ENCODE measurements around the gene CDH22.

The CDH22 gene

GRCh38 chr20:46233701-46234100, 74.6 kb downstream of the CDH22 start:
- no peak for DNase-seq

DNA sequence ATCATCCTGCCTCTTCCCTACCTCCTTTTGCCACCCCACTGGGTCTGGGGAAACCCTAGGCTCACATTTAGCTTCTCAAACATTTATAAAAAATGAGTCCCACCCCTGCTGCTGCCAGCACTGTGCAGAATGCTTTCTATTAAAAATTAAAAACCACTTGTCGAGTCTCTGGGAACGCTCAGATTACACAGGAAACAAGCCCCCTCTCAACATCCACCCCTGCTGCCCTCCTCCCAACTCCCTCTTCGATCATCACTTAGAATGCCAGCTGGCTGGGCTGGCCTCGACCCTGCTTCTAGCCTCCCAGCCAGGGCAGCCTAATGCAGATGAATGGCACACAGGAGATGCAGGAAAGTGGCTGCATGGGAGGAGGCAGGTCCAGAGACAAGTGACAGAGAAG, 75.8 kb downstream of the CDH22 start:
- peak; percentile 83 for DNase-seq

DNA sequence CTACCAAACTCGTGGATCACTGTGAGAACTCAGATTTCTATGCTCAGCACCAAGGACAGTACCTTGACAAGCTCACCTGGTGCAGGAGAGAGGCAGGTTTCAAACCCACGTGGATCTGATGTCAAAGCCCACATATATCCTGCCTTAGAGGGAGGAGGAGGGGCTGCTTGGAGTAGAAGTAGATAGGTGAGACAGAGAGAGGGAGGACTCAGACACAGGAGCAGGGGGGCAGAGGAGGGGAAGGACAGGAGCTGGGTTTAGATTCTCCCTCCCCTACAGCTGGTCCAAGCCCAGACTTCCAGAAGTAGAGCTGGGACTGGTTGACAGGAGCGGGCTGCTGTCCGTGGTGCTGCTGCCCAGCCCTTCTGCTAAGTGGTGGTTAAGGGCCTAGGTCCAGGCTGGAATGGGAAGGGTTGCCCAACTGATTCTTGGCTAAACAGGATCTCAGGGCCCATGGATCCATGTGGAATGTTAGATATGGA, 77.5 kb downstream of the CDH22 start:
- DNase-seq, result no peak

DNA sequence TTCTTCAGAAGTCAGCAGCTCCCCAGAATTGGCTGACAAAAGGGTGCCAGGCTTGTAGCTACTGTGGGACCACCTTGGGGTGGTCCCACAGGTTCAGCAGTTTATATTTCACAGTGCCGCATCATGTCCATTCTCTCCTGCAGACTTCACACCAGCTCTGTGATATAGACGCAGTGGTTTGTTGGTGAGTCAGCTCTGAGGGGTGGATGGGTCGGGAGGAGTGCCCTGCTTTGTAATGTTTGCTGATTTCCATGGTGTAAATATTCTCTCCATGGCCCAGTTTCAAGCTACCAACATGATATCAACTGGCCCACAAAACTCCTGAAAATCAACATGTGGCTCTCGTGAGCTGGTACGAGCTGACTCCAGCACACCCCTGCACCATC, 78.2 kb downstream of the CDH22 start:
- DNase-seq, result no peak

DNA sequence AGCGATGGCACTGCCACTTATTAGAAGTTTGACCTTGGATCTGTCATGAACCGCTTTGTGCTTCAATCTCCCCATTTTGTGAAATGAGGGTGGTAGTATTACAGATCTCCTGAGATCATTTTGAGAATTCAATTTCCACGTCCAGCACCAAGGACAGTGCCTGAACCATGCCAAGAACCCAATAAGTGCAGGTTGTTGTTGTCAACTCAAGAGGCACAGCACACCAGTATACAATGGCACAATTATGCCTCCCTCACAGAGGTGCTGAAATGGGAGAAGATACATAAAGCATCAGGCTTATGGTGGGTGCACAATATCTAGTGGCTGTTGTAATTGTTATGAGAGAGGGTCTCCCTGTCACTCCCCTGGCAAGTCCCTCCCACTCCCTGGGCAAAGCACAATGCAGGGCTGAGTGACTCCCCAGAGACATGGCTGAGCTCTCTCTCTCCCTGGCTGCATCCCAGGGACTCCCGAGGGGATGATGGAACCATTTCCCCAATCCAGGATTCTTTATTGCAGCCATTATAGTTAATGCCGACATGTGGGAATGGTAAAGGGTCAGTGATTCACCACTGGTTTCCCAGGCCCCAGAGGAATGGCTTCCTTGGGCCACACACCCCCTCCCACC, 78.7 kb downstream of the CDH22 start:
- peak; percentile 29 for DNase-seq

DNA sequence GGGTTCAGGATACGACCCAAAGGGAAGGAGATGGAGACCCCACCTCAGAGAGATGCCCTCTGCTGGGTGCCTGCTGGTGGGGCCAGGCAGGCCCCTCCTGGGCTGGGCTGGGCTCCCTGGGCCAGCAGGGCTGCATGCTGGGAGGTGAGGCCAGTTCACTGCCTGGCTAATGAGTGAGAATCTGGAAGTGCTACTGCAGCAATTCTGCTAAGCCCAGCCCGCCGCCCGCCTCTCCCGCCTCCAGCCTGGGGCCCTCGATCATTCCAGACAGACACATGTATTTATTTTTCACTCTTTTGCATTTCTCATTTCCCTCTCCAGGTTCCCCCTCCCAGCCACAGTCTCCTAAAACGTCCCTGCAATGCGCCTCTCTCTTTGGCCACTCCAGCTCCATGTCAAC, 79.6 kb downstream of the CDH22 start:
- DNase-seq, result no peak

DNA sequence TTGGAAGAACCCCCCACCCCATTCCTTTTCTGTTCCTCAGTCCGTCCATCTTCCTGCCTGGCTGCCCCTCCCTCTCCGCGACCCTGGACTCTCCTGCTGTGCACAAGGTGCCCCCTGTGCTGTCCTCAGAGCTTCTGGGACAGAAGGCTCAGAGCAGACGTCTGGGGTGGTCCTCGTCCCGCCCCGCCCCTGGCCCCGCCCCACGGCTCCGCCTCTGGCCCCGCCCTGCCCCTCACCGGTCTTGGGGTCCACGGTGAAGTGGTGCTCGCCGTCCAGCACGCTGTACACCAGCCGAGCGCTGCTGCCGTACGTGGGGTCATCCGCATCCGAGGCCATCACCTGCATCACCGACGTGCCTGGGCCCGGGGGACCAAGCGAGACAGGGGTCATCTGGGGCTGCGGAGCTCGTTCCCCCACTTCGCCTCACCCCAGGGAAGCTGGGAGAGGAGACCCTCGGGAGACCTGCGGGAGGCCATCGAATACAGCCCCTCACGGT, 81.0 kb downstream of the CDH22 start:
- DNase-seq, result no peak

DNA sequence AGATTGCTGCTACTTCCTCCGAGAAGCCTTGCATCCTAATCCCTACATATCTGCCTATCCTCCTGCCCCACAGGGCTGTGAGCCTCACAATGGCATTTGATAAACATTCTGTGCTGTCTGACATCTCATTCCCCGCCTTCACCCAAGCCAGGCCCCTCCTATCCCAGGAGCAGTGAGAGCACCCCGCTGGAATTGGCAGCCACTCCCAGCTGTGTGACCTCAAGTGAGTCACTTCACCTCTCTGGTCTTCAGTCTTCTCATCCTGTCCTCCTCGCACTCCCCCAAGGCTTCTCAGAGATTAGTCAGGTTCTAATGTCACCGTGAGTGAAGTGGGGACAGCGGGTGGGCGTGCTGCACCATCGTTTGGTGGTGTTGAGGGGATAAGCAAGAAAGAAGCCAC, 81.7 kb downstream of the CDH22 start:
- DNase-seq, result no peak

DNA sequence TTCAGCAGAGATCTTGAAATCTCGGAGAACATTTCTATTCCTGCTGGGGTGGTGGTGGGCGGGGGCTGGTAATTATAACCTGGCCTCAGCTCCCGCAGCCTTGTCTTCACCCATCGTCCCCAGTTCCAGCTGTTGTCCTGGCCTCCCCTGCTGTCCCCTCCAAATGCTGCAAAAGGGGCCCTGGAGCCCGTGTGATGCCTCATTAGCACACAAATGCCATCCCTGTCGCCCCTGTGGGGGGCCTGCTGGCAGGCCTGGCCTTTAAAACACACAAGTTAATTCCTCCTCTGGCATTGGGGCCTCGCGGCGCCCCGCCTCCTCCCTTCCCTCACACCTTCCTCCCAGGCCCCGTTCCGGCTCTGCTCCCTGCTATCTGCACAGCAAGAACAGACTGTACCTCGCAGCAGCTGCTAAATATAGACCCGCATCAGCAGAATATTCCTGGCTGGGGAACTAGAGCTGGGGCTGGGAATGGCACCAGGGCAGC, 85.7 kb downstream of the CDH22 start:
- DNase-seq, result peak; percentile 71

- no peak for DNase-seq
Measured at GRCh38 chr20:46221256-46221833, 87.0 kb downstream of the CDH22 start.

- DNase-seq, result peak; percentile 100
Measured at GRCh38 chr20:46220455-46221207, 87.7 kb downstream of the CDH22 start.

- DNase-seq, result no peak
Measured at GRCh38 chr20:46219920-46220319, 88.4 kb downstream of the CDH22 start.

DNA sequence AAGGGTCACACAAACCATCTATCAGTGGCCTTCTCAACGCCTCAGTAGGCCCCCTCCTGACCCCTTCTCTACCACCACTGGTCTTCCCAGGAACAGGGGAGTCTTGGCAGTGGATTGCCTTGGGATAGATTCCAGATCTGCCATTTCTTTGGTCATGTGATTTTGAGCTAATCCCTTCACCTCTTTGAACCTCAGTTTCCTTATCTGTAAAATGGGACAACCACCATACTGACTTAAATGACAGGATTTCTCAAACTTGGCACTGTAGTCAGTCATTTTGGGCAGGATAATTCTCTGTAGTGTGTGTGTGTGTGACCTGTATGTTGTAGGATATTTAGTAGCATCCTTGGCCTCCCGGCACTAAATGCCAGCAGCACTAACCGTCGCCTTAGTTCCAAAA, 89.1 kb downstream of the CDH22 start:
- no peak for DNase-seq

DNA sequence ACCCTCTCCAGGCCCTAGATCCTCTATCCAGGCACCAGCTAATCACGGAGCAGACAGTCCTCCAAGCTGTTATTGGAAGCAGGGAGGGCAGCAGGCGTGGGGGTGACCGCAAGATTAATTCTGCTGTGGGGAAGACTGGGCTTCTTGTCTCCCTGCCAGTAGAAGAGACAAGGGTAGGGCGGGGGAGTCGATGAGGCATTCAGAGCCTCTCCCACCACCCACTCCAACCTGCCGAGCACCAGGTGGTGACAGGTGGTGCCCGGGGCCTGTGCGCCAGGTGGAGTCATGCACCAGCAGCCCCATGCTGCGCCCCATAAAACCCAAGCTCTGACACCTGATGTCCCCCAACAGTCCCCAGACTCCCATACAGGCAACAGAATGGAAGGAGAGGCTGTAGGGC, 89.6 kb downstream of the CDH22 start:
- peak; percentile 99 for DNase-seq

DNA sequence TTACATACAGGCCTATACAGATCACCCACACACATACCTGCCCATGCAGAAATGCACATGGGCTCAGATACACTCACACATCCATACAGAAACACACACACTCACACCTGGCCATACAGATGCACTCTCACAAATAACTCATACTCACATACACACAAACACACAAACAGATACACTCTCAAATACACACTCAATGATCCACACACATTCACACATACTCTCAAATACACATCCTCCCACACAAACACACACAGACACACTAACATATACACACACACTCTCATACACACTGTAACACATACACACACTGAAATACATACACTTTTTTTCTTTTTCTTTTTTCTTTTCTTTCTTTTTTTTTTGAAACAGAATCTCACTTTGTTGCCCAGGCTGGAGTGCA, 90.7 kb downstream of the CDH22 start:
- DNase-seq, result no peak

DNA sequence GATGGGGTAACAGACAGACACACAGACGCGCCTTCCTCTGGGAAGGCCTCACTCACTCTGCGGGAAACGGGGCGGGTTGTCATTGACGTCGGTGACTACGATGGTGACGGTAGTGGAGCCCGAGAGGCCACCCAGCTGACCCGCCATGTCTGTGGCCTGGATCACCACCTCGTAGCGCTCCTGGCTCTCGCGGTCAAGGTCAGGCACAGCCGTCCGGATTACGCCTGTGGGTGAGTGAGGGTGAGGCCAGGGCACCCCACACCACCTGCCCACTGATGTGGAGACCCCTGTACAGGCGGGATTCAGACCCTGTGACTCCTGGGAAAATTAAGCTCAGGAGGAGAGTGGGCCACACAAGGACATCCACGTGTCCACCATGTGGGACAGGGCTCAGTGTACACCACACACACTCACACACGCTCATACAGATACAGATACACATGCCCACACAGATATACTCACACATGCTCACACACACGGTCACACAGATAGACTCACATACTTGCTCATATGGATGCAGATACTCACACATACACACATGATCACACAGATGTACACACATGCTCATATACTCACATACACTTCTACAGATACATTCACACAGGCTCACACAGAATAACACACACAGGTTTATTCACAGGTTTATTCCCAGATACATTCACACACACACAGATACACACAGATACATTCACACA, 91.4 kb downstream of the CDH22 start:
- DNase-seq, result no peak

DNA sequence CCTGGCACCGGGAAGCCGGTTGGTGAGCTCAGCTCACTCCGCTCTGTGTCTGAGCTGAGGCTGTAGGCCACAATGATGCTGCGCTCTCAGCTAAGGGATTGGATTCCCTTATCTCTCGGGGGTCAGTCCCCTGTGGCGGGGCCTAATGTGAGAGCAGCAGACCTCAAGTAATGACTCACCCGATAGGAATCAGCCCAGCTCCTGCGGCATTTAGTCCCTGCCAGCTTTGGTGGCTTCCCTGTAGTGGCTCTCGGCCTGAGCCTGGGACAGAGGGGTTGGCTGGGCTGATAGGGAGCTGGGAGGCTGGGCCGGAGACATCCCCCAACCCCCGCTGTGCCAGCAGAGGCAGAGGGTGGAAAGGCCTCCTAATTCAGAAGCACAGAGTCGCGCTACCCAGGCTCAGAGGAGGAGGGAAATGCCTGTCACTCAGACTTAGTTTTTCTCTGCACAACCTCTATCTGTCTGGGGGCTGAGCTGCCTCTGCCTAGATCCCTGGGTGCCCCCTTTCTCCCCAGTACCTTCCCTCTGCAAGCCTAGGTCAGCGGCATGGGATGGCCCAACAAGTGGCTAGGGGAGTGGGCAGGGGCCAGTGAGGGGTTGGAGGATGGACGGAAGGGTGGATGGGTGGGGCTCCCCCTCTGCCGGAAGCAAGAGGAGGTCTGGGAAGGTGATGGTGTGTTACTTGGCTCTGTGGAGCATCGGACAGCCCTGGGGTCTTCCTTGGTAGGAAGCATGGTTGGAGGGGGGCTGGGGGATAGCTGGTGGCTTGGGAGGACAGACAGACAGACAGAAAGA, 92.2 kb downstream of the CDH22 start:
- DNase-seq, result peak; percentile 39

- DNase-seq, result peak; percentile 56
Measured at GRCh38 chr20:46214824-46215488, 93.3 kb downstream of the CDH22 start.

DNA sequence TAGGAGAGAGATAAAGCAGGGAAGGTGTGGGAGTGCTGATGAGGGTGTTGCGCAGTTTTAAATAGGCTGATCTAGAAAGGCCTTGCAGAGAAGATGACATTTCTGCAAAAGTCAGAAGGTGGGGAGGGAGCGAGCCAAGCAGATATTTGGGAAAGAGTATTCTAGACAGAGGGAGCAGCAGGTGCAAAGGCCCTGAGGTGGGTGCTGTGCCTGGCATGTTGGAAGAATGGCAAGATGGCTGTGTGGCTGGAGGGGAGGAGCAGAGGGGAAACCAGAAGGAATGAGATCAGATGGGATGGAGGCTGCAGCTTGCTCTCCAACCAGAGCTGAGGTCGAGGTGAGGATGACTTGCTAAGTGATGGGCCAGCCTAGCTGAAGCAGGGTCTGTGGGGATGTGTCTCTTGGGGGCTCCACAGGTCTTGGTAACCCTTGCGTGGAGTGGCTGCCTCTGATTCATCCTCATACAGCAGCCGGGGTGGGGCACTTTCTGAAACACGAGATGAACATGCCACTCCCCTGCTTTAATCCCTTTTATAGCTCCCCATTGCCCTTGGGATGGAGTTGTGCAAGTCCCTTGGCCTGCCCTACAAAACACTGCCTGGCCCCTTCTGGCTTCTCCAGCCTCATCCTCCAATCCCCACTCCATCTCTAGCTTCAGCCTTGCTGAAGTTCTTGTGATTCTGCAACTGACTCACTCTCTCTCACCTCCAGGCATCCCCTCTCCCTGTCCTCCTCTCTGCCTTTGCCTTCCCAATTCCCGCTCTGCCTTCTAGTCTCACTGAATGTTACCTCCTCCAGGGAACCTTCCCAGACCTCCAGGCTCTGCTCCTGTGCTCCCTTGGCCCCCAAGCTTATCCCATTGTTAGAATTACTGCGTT, 94.1 kb downstream of the CDH22 start:
- peak; percentile 56 for DNase-seq

DNA sequence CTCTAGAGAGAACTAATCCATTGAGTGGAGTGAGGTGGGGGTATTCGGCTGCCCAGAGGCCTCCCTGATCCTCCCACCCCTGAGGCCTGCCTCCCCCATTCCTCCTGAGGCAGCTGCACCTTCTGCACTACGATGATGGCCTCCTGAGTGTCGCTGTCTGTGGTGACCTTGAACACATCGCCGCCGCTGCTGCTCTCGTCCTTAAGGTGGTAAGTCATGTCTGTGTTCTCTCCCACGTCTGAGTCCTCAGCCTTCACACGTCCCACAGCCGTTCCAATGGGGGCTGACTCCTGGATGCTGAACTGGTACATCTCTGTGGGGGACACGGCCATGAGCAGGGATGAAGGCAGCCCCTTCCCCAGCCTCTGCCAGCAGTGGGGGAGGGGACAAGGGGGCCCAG, 95.4 kb downstream of the CDH22 start:
- no peak for DNase-seq

DNA sequence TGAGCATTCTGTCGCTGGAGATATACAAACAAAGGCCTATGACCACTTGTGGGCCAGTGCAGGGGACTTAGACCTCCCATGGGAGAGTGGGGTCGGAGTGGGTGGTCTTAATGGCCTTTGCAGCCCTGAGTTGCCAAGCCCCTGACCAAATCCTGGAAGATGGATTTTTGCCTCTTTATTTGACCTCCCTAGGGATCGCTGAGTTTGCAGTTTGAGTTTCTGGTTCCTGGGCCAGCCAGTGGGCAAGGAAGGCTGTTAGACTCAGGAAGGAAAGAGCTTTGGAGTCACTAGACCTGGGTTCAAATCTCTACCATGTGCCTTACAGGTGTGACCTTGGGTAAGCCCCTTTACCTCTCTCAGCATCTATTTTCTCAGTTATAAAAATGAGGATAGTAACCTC, 96.0 kb downstream of the CDH22 start:
- DNase-seq, result no peak

Measured in NCI-H2171 treated with DMSO at 0.1 percent for 48 hours (cell line).